Measurements from ENCODE around the gene PRKG1. TPM values are rescaled to one million over a fixed set of nuclear protein-coding genes. Genes with fewer than 3 reads are reported as not detected.

Gene PRKG1
- total and polyA plus RNA-seq, 2 experiments from 2014 or later: 18.2 to 21.1 TPM

- H3K4me2 ChIP-seq: no peak overlapping the region
- Mint-ChIP-seq H3K27me3 (ENCODE audit: insufficient read depth, low read depth, poor library complexity) (no peaks in the 10 kb centered on the region), H3K27ac (no peak overlapping the region), H3K36me3 (ENCODE audit: low read depth) (no peaks in the 10 kb centered on the region), H3K9me3 (no peaks in the 10 kb centered on the region), H3K4me1 (peaks cover 11% of the 10 kb centered on the region), H3K4me3 (no peak overlapping the region)
- no peaks in the 10 kb centered on the region for H3K79me2 ChIP-seq (replicated peaks; ENCODE audit: insufficient read depth)
- no peaks in the 10 kb centered on the region for H3K27me3 ChIP-seq (ENCODE audit: insufficient read depth)
- no peaks in the 10 kb centered on the region for H3K36me3 ChIP-seq (ENCODE audit: insufficient read depth)
- no peaks in the 10 kb centered on the region for H3K9me2 ChIP-seq (ENCODE audit: insufficient read depth)
- no peak overlapping the region for H3K27ac ChIP-seq (ENCODE audit: low read depth)
- no peak for TF ChIP-seq ZNF331 (CRISPR knock-in tag; IDR thresholded peaks at IDR 0.05; ENCODE audit: low read depth)
- ATAC-seq (no peak), DNase-seq (ENCODE audit: low spot score) (no peak)
- no peak overlapping the region for H2AFZ ChIP-seq
- no peaks in the 10 kb centered on the region for H4K20me1 ChIP-seq (replicated peaks; ENCODE audit: insufficient read depth)
- peaks cover 7% of the 10 kb centered on the region; the same call in 1 of the 2 replicates for H3K4me1 ChIP-seq (ENCODE audit: insufficient read depth)
- H3K4me3 ChIP-seq: no peak overlapping the region
- H3F3A ChIP-seq (replicated peaks; ENCODE audit: low read depth): no peaks in the 10 kb centered on the region
Observed at GRCh38 chr10:51733057-51733456, 658.8 kb downstream of the PRKG1 start.

- H3K27me3 Mint-ChIP-seq (ENCODE audit: insufficient read depth, low read depth, poor library complexity): no peaks in the 10 kb centered on the region
- H3K79me2 ChIP-seq (replicated peaks; ENCODE audit: insufficient read depth): no peaks in the 10 kb centered on the region
- no peak overlapping the region for H3K4me2 ChIP-seq
- TF ChIP-seq, protein P1, sequence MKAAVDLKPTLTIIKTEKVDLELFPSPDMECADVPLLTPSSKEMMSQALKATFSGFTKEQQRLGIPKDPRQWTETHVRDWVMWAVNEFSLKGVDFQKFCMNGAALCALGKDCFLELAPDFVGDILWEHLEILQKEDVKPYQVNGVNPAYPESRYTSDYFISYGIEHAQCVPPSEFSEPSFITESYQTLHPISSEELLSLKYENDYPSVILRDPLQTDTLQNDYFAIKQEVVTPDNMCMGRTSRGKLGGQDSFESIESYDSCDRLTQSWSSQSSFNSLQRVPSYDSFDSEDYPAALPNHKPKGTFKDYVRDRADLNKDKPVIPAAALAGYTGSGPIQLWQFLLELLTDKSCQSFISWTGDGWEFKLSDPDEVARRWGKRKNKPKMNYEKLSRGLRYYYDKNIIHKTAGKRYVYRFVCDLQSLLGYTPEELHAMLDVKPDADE (IDR thresholded peaks at IDR 0.05): no peak
- TF ChIP-seq CREB1 (CRISPR knock-in tag; IDR thresholded peaks at IDR 0.05; ENCODE audit: low read depth): no peak
- no peak for TF ChIP-seq ZNF114 (CRISPR knock-in tag; IDR thresholded peaks at IDR 0.05)
- no peak for TF ChIP-seq ZNF331 (CRISPR knock-in tag; IDR thresholded peaks at IDR 0.05; ENCODE audit: low read depth)
- no peak for TF ChIP-seq POLR2AphosphoS5 (IDR thresholded peaks at IDR 0.05; ENCODE audit: low read depth)
- TF ChIP-seq STAT1 (IDR thresholded peaks at IDR 0.05; ENCODE audit: unreplicated experiment): no peak
- no peak for TF ChIP-seq EZH2 (IDR thresholded peaks at IDR 0.05; ENCODE audit: low read depth, unreplicated experiment)
- no peak for TF ChIP-seq CTCF (conservative IDR thresholded peaks at IDR 0.05; ENCODE audit: low read depth in 2 of 2)
- TF ChIP-seq ZNF462 (CRISPR knock-in tag; IDR thresholded peaks at IDR 0.05): no peak
Observed at GRCh38 chr10:51743146-51743545, 668.9 kb downstream of the PRKG1 start.

More at GRCh38 chr10:51743146-51743545, 668.9 kb downstream of the PRKG1 start:
- Mint-ChIP-seq H3K36me3 (ENCODE audit: low read depth) (no peaks in the 10 kb centered on the region), H3K4me1 (peaks cover 8% of the 10 kb centered on the region), H3K27ac (no peak overlapping the region), H3K9me3 (no peaks in the 10 kb centered on the region), H3K4me3 (no peak overlapping the region)
- Histone ChIP-seq H3K4me1 (ENCODE audit: insufficient read depth) (0 out of 2 replicates have a peak, but pooled peaks cover 5% of the 10 kb centered on the region), H3K9me2 (ENCODE audit: insufficient read depth) (no peaks in the 10 kb centered on the region), H2AFZ (no peak overlapping the region), H3K27ac (ENCODE audit: low read depth) (no peak overlapping the region), H4K20me1 (replicated peaks; ENCODE audit: insufficient read depth) (no peaks in the 10 kb centered on the region), H3F3A (replicated peaks; ENCODE audit: low read depth) (no peaks in the 10 kb centered on the region), H3K27me3 (ENCODE audit: insufficient read depth) (no peaks in the 10 kb centered on the region), H3K4me3 (no peak overlapping the region), H3K36me3 (ENCODE audit: insufficient read depth) (no peaks in the 10 kb centered on the region)
- ATAC-seq: no peak; the same call in 2 of the 3 replicates
- DNase-seq (ENCODE audit: low spot score): peak; percentile 13

Data from GM23338 (cell line).